Mesothelial cell of epicardium (in vitro differentiated cells): ENCODE measurements around the gene SEMA6A. TPM values are rescaled to one million over a fixed set of nuclear protein-coding genes. Genes with fewer than 3 reads are reported as not detected.
"Not testable (repeated sequence)": the region's sequence is repeated elsewhere in the genome, so short reads cannot be mapped to it uniquely, and the experiment has no call there.

ENCODE experiments used
- DNase-seq, 2 experiments: peaks; one replicate each; pipeline ENCODE4 v3.0.0; 2021; ENCODE audit warnings: low spot score in 2 of 2; ENCODE audit not compliant: unreplicated experiment in 2 of 2
- H3K27ac Mint-ChIP-seq: 2 replicates; pipeline ENCODE4 v1.8.0; 2021; ENCODE audit warnings: mixed read lengths
- H3K27me3 Mint-ChIP-seq: 2 replicates; pipeline ENCODE4 v1.8.0; 2021; ENCODE audit warnings: low read depth, mixed read lengths
- H3K36me3 Mint-ChIP-seq: 2 replicates; pipeline ENCODE4 v1.8.0; 2021; ENCODE audit warnings: mixed read lengths
- H3K4me1 Mint-ChIP-seq: 2 replicates; pipeline ENCODE4 v1.8.0; 2021; ENCODE audit warnings: mixed read lengths
- H3K4me3 Mint-ChIP-seq: 2 replicates; pipeline ENCODE4 v1.8.0; 2021; ENCODE audit warnings: mild to moderate bottlenecking, moderate library complexity, mixed read lengths
- H3K9me3 Mint-ChIP-seq: 2 replicates; pipeline ENCODE4 v1.8.0; 2021; ENCODE audit warnings: mixed read lengths
- CTCF ChIP-seq: fragments of 200-600 bp; sonication (generic); IDR thresholded peaks from one replicate; pipeline ENCODE4 v1.5.0; 2021; ENCODE audit warnings: antibody characterized with exemption; ENCODE audit not compliant: unreplicated experiment
- total RNA-seq: library from RNA; stranded (reverse); gene quantifications from 3 replicates; pipeline ENCODE4 v1.2.1, GENCODE V29; 2021

The SEMA6A gene
- total RNA-seq, 1 donor from 2014 or later: 129 TPM

DNA sequence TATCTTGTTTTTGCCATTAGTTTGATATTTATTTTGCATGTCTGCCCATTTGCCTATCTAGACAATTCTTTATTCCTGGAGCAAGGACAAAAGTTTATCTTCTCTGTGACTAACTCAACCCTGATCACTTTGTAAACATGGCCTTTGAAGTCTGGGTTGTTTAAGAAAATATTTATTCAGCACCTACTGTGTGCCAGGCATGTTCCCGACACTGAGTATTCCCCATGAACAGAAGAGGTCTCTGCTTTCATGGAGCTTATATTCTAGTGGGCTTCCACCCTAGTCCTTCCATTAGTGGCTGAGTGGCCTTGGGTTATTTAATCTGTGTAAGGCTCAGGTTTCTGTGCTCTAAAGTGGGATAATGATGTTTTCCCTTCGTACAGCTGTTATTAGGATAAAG is 49.7 kb downstream of the SEMA6A start:
- Mint-ChIP-seq H3K27ac (peak overlapping the region; percentile 91), H3K4me1 (peaks cover 82% of the 10 kb centered on the region), H3K4me3 (no peak overlapping the region), H3K36me3 (no peaks in the 10 kb centered on the region), H3K9me3 (no peaks in the 10 kb centered on the region), H3K27me3 (no peaks in the 10 kb centered on the region)
- no peak for TF ChIP-seq CTCF
- DNase-seq: no peak

DNA sequence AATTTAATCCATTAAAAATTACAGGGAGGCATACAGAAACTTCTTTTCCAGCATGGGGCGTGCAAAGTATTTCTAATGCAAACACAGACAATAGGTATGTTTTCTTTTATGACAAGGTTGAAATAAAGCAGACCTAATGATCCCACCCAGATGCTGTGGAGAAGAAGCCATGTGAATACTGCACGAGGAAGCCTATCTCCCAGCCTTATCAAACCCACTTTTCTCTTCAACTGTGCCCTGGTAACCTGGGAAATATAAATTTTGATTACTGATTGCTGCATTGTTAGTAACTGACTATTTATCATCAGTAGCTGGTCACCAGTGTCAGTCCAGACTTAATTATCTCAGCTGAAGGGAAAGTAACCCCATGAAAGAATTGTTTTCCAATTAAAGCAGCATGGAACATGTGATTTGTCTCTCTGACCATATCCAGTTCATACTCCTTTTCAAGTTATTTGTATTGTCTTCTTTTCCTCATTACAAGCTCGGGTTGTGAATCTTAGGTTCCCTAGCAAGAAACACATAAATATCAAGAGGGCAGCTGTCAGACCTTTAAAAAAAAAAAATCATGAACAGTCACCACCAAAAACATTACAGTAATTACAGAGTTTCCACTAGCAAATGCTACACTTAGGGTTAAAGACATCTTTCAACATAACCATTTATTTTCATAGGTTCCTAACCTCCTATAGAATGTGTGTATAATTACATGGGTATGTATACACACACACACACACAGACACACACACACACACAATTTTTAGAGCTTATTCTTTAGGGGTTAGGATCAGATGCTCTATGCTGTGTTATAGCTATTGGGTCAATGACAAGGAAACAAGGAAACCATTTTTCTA is 50.3 kb downstream of the SEMA6A start:
- no peaks in the 10 kb centered on the region for H3K9me3 Mint-ChIP-seq
- no peak overlapping the region for H3K4me3 Mint-ChIP-seq
- H3K4me1 Mint-ChIP-seq: peaks cover 81% of the 10 kb centered on the region
- no peak for TF ChIP-seq CTCF
- DNase-seq: no peak
- H3K36me3 Mint-ChIP-seq: no peaks in the 10 kb centered on the region
- H3K27ac Mint-ChIP-seq: peak overlapping the region; percentile 91
- H3K27me3 Mint-ChIP-seq: no peaks in the 10 kb centered on the region

DNA sequence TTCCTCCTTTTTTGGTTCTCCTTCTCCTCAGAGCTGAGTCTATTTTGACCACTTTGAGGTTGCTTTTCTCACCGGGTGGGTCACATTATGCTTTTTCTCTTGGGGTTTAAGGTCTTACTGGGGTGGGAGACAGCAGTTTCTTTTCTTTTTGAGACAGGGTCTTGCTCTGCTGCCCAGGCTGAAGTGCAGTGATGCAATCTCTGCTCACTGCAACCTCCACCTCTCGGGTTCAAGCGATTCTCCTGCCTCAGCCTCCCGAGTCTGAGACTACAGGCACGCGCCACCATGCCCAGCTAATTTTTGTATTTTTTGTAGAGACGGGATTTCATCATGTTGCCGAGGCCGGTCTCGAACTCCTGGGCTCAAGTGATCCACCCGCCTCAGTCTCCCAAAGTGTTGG is 51.4 kb downstream of the SEMA6A start:
- H3K27ac Mint-ChIP-seq: peak overlapping the region; percentile 87
- H3K36me3 Mint-ChIP-seq, H3K27me3 Mint-ChIP-seq, H3K9me3 Mint-ChIP-seq, DNase-seq, H3K4me3 Mint-ChIP-seq: not testable (repeated sequence)
- H3K4me1 Mint-ChIP-seq: peaks cover 82% of the 10 kb centered on the region

- Mint-ChIP-seq H3K27me3 (no peaks in the 10 kb centered on the region), H3K9me3 (no peaks in the 10 kb centered on the region), H3K4me3 (no peak overlapping the region), H3K27ac (peak overlapping the region; percentile 87), H3K36me3 (no peaks in the 10 kb centered on the region), H3K4me1 (peaks cover 83% of the 10 kb centered on the region)
- TF ChIP-seq CTCF: no peak
- no peak for DNase-seq
Measured at GRCh38 chr5:116522356-116523136, 52.1 kb downstream of the SEMA6A start.

DNA sequence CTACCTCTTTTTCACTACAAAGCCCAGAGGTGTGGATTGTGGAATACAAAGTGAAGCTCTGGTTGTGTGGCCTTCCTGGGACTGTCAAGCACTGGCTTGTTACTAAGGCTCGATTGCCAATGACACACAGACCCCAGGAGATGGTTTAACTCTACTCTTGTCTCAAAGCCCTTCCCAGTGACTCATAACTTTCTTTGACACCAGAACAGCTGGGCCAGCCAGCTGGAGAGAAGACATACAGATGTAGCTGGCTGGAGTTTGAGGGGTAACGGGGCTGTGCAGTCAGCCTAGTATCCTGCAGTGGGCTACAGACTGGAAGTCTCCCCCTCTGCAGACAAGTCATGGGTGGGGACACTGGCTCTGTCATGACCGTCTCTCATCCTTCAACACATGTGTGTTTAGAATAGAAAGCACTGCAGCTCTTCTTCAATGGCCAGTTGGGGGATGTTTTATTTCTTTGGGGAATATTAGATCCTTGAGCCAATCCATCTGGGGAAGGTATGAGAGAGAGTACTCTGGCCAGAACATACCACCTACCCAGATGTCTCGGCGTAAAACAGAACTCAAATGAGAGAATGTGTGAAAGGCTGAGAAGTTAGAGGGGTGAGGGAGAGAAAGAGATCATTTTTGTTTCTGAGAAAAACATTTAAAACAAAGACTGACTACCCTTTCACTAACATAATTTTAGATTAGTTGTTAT is 53.3 kb downstream of the SEMA6A start:
- no peak for TF ChIP-seq CTCF
- no peaks in the 10 kb centered on the region for H3K27me3 Mint-ChIP-seq
- no peak overlapping the region for H3K4me3 Mint-ChIP-seq
- H3K4me1 Mint-ChIP-seq: peaks cover 87% of the 10 kb centered on the region
- H3K36me3 Mint-ChIP-seq: no peaks in the 10 kb centered on the region
- peak overlapping the region; percentile 68 for H3K27ac Mint-ChIP-seq
- DNase-seq: no peak
- H3K9me3 Mint-ChIP-seq: no peaks in the 10 kb centered on the region
